Neural progenitor cell (in vitro differentiated cells): ENCODE results near the gene AMBRA1.
A peak's percentile ranks its signal among the peaks of the same experiment; 100 is the strongest.

ENCODE experiments used
- CTCF ChIP-seq: fragments of 200-600 bp; sonication (generic); IDR thresholded peaks from 2 replicates; pipeline ENCODE4 v1.5.1; 2017; ENCODE audit warnings: antibody characterized with exemption, mild to moderate bottlenecking
- EZH2 ChIP-seq: fragments of 200-600 bp; sonication (generic); IDR thresholded peaks from 2 replicates; pipeline ENCODE4 v1.6.1; 2017; ENCODE audit warnings: antibody characterized with exemption, mild to moderate bottlenecking, moderate library complexity
- EZH2phosphoT487 ChIP-seq: fragments of 200-600 bp; sonication (generic); IDR thresholded peaks from 2 replicates; pipeline ENCODE4 v1.6.1; 2017; ENCODE audit warnings: antibody characterized with exemption

- peak; percentile 53 for TF ChIP-seq CTCF
- TF ChIP-seq EZH2phosphoT487, result no peak
- TF ChIP-seq EZH2, result peak; percentile 3
These were observed 56.7 kb downstream of the AMBRA1 start for GRCh38 chr11:46537121-46537520.
